H1 (cell line): ENCODE data around the gene ANXA1. TPM values are rescaled to one million over a fixed set of nuclear protein-coding genes. Genes with fewer than 3 reads are reported as not detected.
A peak's percentile ranks its signal among the peaks of the same experiment; 100 is the strongest.

Experiments used
- CTCF ChIA-PET: fragments of 300-600 bp; sonication (Branson Sonifier 250); formaldehyde crosslinking; loops from one replicate; lab custom pipeline; 2021; ENCODE audit not compliant: partially characterized antibody; lab: Charles Lee
- POLR2A ChIA-PET: fragments of 300-600 bp; sonication (Branson Sonifier 250); formaldehyde crosslinking; loops from one replicate; lab custom pipeline; 2021; ENCODE audit warnings: inconsistent platforms; ENCODE audit not compliant: partially characterized antibody; lab: Charles Lee
- DNase-seq, 2 experiments: peaks; one replicate each; pipeline versions ENCODE4 v3.0.0 to v3.0.0-alpha.2; 2010 to 2022; ENCODE audit warnings: low spot score in 2 of 2, low read depth in 1 of 2, mixed read lengths in 1 of 2
- FAIRE-seq: peaks from 2 replicates; lab custom pipeline; 2011; peaks lifted over from hg19 to GRCh38; lab: Jason Lieb, UNC
- H2AFZ ChIP-seq: 2 replicates; pipeline ENCODE4 v1.8.1; 2012; ENCODE audit warnings: low read length, inconsistent platforms
- H2AK5ac ChIP-seq: 2 replicates; pipeline ENCODE4 v1.6.1; 2013; ENCODE audit warnings: low read depth, low read length
- H2BK120ac ChIP-seq: replicated peaks from 2 replicates; pipeline ENCODE3; 2013; ENCODE audit warnings: low read depth, low read length, inconsistent platforms
- H2BK12ac ChIP-seq: 2 replicates; pipeline ENCODE4 v1.6.1; 2013; ENCODE audit warnings: low read depth, low read length
- H2BK15ac ChIP-seq: 2 replicates; pipeline ENCODE4 v1.6.1; 2013; ENCODE audit warnings: low read length
- H2BK20ac ChIP-seq: 2 replicates; pipeline ENCODE4 v1.6.1; 2013; ENCODE audit warnings: low read length
- H2BK5ac ChIP-seq: 2 replicates; pipeline ENCODE4 v1.6.1; 2013; ENCODE audit warnings: low read depth, low read length
- H3K14ac ChIP-seq: 2 replicates; pipeline ENCODE4 v1.6.1; 2013; ENCODE audit warnings: inconsistent platforms; ENCODE audit not compliant: insufficient read length
- H3K18ac ChIP-seq: 2 replicates; pipeline ENCODE4 v1.6.1; 2013; ENCODE audit warnings: low read length; ENCODE audit errors: extremely low read depth
- H3K23ac ChIP-seq: 2 replicates; pipeline ENCODE4 v1.6.1; 2013; ENCODE audit warnings: inconsistent platforms; ENCODE audit not compliant: insufficient read length
- H3K23me2 ChIP-seq: 2 replicates; pipeline ENCODE4 v1.6.1; 2013; ENCODE audit warnings: low read depth, low read length
- H3K27ac ChIP-seq: 2 replicates; pipeline ENCODE4 v1.6.1; 2011; ENCODE audit warnings: low read depth, low read length, inconsistent platforms
- H3K27me3 ChIP-seq, 4 experiments: replicated peaks in 1 of 4; 1 replicate in 1 of 4; 2 replicates in 3 of 4; pipeline versions ENCODE4 v1.6.1 to v1.8.1; 2011 to 2013; ENCODE audit warnings: low read length in 3 of 4, mild to moderate bottlenecking in 3 of 4, inconsistent platforms in 2 of 4, mixed read lengths in 2 of 4, moderate library complexity in 1 of 4; ENCODE audit not compliant: control insufficient read depth in 3 of 4, insufficient read depth in 3 of 4; ENCODE audit errors: extremely low read depth in 1 of 4
- H3K36me3 ChIP-seq, 4 experiments: 2 replicates each; pipeline versions ENCODE4 v1.6.1 to v1.8.1; 2011 to 2013; ENCODE audit warnings: mild to moderate bottlenecking in 4 of 4, low read length in 3 of 4, moderate library complexity in 2 of 4, control low read depth in 1 of 4, inconsistent platforms in 1 of 4; ENCODE audit not compliant: insufficient read depth in 4 of 4, control insufficient read depth in 2 of 4
- H3K4ac ChIP-seq: replicated peaks from 2 replicates; pipeline ENCODE3; 2013; ENCODE audit warnings: low read length, low read depth, mixed read lengths, inconsistent platforms; ENCODE audit not compliant: insufficient read length
- H3K4me1 ChIP-seq, 4 experiments: replicated peaks in 1 of 4; 1 replicate in 1 of 4; 2 replicates in 3 of 4; pipeline versions ENCODE4 v1.6.1 to v1.8.1; 2011 to 2013; ENCODE audit warnings: low read length in 3 of 4, inconsistent platforms in 2 of 4, mixed read lengths in 1 of 4; ENCODE audit not compliant: insufficient read depth in 4 of 4, control insufficient read depth in 3 of 4
- H3K4me2 ChIP-seq, 2 experiments: 2 replicates each; pipeline versions ENCODE4 v1.6.1 to v1.8.1; 2011 to 2013; ENCODE audit warnings: low read depth in 2 of 2, low read length in 2 of 2, control low read depth in 1 of 2, inconsistent platforms in 1 of 2, mild to moderate bottlenecking in 1 of 2; ENCODE audit not compliant: insufficient read depth in 1 of 2
- H3K4me3 ChIP-seq, 4 experiments: fragments of 200-600, 300-600 bp in 1 of 4; sonication (generic), shearing (Covaris generic), sonication (Bioruptor Twin) in 1 of 4; 2 replicates each; pipeline versions ENCODE4 v1.5.1 to v1.8.1; 2011 to 2016; ENCODE audit warnings: low read length in 4 of 4, low read depth in 3 of 4, control low read depth in 2 of 4, inconsistent platforms in 2 of 4, mild to moderate bottlenecking in 2 of 4, mixed read lengths in 1 of 4, moderate library complexity in 1 of 4; ENCODE audit not compliant: insufficient read depth in 2 of 4; ENCODE audit errors: extremely low read depth in 1 of 4
- H3K56ac ChIP-seq: replicated peaks from 2 replicates; pipeline ENCODE3; 2013; ENCODE audit warnings: low read depth, mild to moderate bottlenecking, mixed read lengths, low read length, inconsistent platforms; ENCODE audit not compliant: insufficient read length
- H3K79me1 ChIP-seq: 2 replicates; pipeline ENCODE4 v1.6.1; 2013; ENCODE audit warnings: low read depth, low read length, control low read depth
- H3K79me2 ChIP-seq, 2 experiments: 2 replicates each; pipeline versions ENCODE4 v1.6.1 to v1.8.1; 2012 to 2013; ENCODE audit warnings: low read length in 2 of 2, mild to moderate bottlenecking in 2 of 2, inconsistent platforms in 1 of 2; ENCODE audit not compliant: insufficient read depth in 2 of 2, control insufficient read depth in 1 of 2
- H3K9ac ChIP-seq, 4 experiments: replicated peaks in 1 of 4; 1 replicate in 1 of 4; 2 replicates in 3 of 4; pipeline versions ENCODE4 v1.6.1 to v1.8.1; 2011 to 2013; ENCODE audit warnings: low read depth in 3 of 4, low read length in 3 of 4, control low read depth in 2 of 4, mild to moderate bottlenecking in 2 of 4, moderate library complexity in 2 of 4, inconsistent platforms in 1 of 4; ENCODE audit errors: extremely low read depth in 1 of 4
- H3K9me3 ChIP-seq, 2 experiments: 2 replicates each; pipeline versions ENCODE4 v1.6.1 to v1.8.1; 2012 to 2013; ENCODE audit warnings: mild to moderate bottlenecking in 2 of 2, moderate library complexity in 2 of 2, control low read depth in 1 of 2, inconsistent platforms in 1 of 2, low read depth in 1 of 2, low read length in 1 of 2, mixed read lengths in 1 of 2; ENCODE audit not compliant: insufficient read depth in 2 of 2
- H4K20me1 ChIP-seq, 2 experiments: replicated peaks in 1 of 2; 2 replicates each; pipeline versions ENCODE3 to v1.8.1; 2011 to 2013; ENCODE audit warnings: inconsistent platforms in 2 of 2, low read length in 2 of 2, mild to moderate bottlenecking in 1 of 2; ENCODE audit not compliant: insufficient read depth in 2 of 2, control insufficient read depth in 1 of 2
- H4K5ac ChIP-seq: 2 replicates; pipeline ENCODE4 v1.6.1; 2013; ENCODE audit warnings: low read length, low read depth, mixed read lengths, inconsistent platforms; ENCODE audit not compliant: insufficient read length
- H4K8ac ChIP-seq: 2 replicates; pipeline ENCODE4 v1.8.0; 2013; ENCODE audit warnings: mild to moderate bottlenecking, moderate library complexity, low read length, inconsistent platforms; ENCODE audit not compliant: insufficient read depth; ENCODE audit errors: extremely low read depth
- H4K91ac ChIP-seq: replicated peaks from 2 replicates; pipeline ENCODE3; 2013; ENCODE audit warnings: low read length, mixed read lengths, inconsistent platforms; ENCODE audit not compliant: insufficient read length
- SUZ12 ChIP-seq: fragments of 200-600 bp; sonication (generic); IDR thresholded peaks from 2 replicates; pipeline ENCODE4 v1.6.1; 2012; ENCODE audit warnings: mild to moderate bottlenecking, inconsistent platforms, low read length, moderate library complexity, mixed read lengths
- USF2 ChIP-seq: IDR thresholded peaks from 2 replicates; pipeline ENCODE4 v1.6.1; 2011; ENCODE audit warnings: low read length, improper control_type of control experiment
- WGBS, 2 experiments: shearing (Covaris generic) in 1 of 2; methylation state at CpG; one replicate each; pipeline versions ENCODE4 v1.1.6 to v1.1.7; 2013 to 2015; ENCODE audit warnings: low lambda C conversion rate in 2 of 2, mixed read lengths in 2 of 2, inconsistent platforms in 1 of 2, low coverage in 1 of 2, missing lambda C conversion rate in 1 of 2; ENCODE audit not compliant: insufficient replicate concordance in 2 of 2, insufficient coverage in 1 of 2, insufficient read length in 1 of 2; ENCODE audit errors: extremely low coverage in 1 of 2, missing lambda C conversion rate in 1 of 2; 5-methylcytosine and 5-hydroxymethylcytosine counted together
- polyA plus RNA-seq, 7 experiments: library from polyadenylated mRNA; depleted of rRNA in 3 of 7; stranded (reverse) in 5 of 7; unstranded in 2 of 7; fragments of >200 nt in 5 of 7; fragments of 200-250 nt in 2 of 7; gene quantifications; 1 replicate in 5 of 7; 2 replicates in 1 of 7; 4 replicates in 1 of 7; pipeline versions ENCODE4 v1.2.1 to v1.2.3, GENCODE V29; 2011 to 2013; ENCODE audit warnings: missing spikeins in 2 of 7, mixed read lengths in 2 of 7
- total RNA-seq: library from RNA; stranded (reverse); fragmentation: NEBNext Ultra II Directional; extraction: Animal tissue kit (Norgen Biotek cat#: 25700); gene quantifications from 2 replicates; pipeline ENCODE4 v1.2.1, GENCODE V29; 2021

The ANXA1 gene
- total and polyA plus RNA-seq, 2 of the 8 experiments (the other 6 are each of a cell fraction or from before 2014, with no cell fraction given) = 0.71 to 5.7 TPM

- DNase-seq = no peak
- Histone ChIP-seq H4K91ac (no peak overlapping the region), H2BK120ac (no peak overlapping the region), H3K4ac (no peak overlapping the region), H3K56ac (no peak overlapping the region), H3K14ac (no peak overlapping the region), H2BK12ac (no peak overlapping the region), H4K20me1 (no peaks in the 10 kb centered on the region), H3K4me1 (0 out of 7 replicates have a peak, but pooled peaks cover 0 to 4% (median 0%) of the 10 kb centered on the region in 4 experiments), H3K4me3 (no peak overlapping the region), H3K27ac (no peak overlapping the region), H3K18ac (no peak overlapping the region), H3K9me3 (no peaks in the 10 kb centered on the region), H3K9ac (no peak overlapping the region), H2BK20ac (no peak overlapping the region), H2BK5ac (no peak overlapping the region), H2AFZ (peak overlapping the region; percentile 42; the same call in 1 of the 2 replicates), H4K5ac (no peak overlapping the region), H3K4me2 (no peak overlapping the region), H3K27me3 (no peaks in the 10 kb centered on the region), H3K79me2 (no peaks in the 10 kb centered on the region), H3K23me2 (no peaks in the 10 kb centered on the region), H3K36me3 (no peaks in the 10 kb centered on the region), H3K23ac (no peak overlapping the region), H4K8ac (no peak overlapping the region), H3K79me1 (no peaks in the 10 kb centered on the region), H2AK5ac (no peak overlapping the region), H2BK15ac (no peak overlapping the region)
- 0% methylated on average over 1 of the region's 1 CpG; no CpG with 5 or more reads in 1 of the 2 experiments for WGBS, 2 experiments
- ChIA-PET CTCF (interaction anchor here (0.6 to 3.5 kb wide), 5 partner anchors 37 to 1441 kb away, joined by 3 to 18 read pairs (median 3); no protein-coding TSS in a partner anchor), POLR2A (no interaction called here)
- FAIRE-seq = no peak
- TF ChIP-seq USF2 (no peak), SUZ12 (no peak)
Measured at GRCh38 chr9:73202980-73203379, 51.3 kb downstream of the ANXA1 start.
